A673 (cell line): ENCODE measurements around the gene NECAB2.

Experiments used
- CTCF ChIP-seq: fragments of 300-800, 200-600 bp; sonication (generic); conservative IDR thresholded peaks from 2 replicates; pipeline ENCODE4 v1.5.1; 2017; ENCODE audit warnings: low read depth, mild to moderate bottlenecking, antibody characterized with exemption, low read length, moderate library complexity, mixed read lengths
- EZH2 ChIP-seq: fragments of 200-600 bp; sonication (generic); IDR thresholded peaks from 2 replicates; pipeline ENCODE4 v1.6.1; 2017; ENCODE audit warnings: borderline replicate concordance, low read depth, mild to moderate bottlenecking, mixed read lengths, antibody characterized with exemption, low read length; ENCODE audit not compliant: poor library complexity, severe bottlenecking

- TF ChIP-seq CTCF (no peak), EZH2 (no peak)
These were observed 41.9 kb upstream of the NECAB2 start for GRCh38 chr16:83925957-83926725.
